ENCODE data around the gene OR52A1. TPM values are rescaled to one million over a fixed set of nuclear protein-coding genes. Genes with fewer than 3 reads are reported as not detected.
"Not testable (repeated sequence)": the region's sequence is repeated elsewhere in the genome, so short reads cannot be mapped to it uniquely, and the experiment has no call there.

OR52A1 gene
- total RNA-seq, result not detected in 2 replicates

DNA sequence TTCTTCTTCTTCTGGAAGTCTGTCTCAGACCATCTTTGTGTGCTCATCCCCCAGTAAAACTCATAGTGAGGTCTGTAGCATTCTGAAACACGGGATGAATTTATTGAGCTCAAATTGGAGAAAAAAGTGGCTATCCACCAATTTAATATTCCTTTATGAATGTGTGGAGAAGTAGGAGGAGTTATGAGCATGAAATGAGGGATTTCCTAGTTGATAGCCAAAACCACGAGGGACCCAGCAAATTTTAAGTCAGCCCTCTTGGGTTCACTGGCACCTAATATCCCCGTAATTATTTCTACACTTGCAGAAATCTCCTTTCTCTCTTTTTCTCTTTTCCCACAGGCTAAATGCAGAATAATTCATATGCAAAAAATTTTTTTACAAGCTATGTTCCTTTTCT lies at the start of gene OR52A1:
OR52A1 (minus strand) TSS at position 101 of the 400 bp plus-strand sequence. CDS start 2,388 bp downstream, outside the sequence.
- DNase-seq (ENCODE audit: low read depth, low spot score), result no peak

DNA sequence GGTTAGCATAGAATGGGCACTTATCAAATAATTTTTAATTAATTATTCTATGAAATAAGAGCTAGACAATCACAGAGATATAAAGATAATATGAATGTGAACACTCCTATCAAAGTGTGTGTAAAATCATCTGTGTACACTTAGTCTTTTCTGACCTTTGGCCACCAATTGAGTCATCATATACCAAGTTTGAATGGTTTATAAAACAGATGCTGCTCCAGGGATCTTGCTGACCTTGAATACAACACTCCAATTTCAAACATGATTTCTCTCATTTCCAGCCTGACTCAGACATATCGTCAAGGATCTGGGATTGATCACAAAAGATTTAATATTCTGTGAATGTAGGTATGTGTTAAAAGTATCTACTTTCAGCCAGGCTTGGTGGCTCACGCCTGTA lies 48.8 kb upstream of the OR52A1 start:
- DNase-seq (ENCODE audit: low read depth, low spot score), result no peak

- no peak for DNase-seq (ENCODE audit: low read depth, low spot score)
Observed at GRCh38 chr11:5200582-5200981, 46.0 kb upstream of the OR52A1 start, which contains the start of gene OR51V1. Gene OR51V1 (minus strand): TSS chr11:5200682. CDS start chr11:5200682, 0 bp downstream.

DNA sequence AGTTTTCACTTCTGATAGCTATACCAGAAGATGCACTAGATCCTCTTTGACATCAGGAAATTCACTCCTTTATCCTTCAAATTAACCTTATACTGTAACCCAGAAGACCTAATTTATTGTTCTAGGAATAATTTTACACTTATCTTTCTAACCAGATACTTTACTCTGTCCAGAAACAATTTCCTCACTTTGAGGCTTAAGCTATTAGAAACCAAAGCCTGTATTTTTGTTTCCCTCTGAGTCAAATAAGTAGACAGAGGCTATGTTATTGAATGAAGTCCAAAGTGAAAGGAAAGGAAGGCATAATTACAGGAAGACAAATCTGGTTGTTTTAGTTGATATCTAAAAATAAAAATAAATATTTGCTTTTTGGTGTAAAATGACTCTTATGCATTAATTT lies 43.7 kb upstream of the OR52A1 start:
- no peak for DNase-seq (ENCODE audit: low read depth, low spot score)

GRCh38 chr11:5197536-5197935 lies 43.0 kb upstream of the OR52A1 start:
- DNase-seq (ENCODE audit: low read depth, low spot score), result no peak

DNA sequence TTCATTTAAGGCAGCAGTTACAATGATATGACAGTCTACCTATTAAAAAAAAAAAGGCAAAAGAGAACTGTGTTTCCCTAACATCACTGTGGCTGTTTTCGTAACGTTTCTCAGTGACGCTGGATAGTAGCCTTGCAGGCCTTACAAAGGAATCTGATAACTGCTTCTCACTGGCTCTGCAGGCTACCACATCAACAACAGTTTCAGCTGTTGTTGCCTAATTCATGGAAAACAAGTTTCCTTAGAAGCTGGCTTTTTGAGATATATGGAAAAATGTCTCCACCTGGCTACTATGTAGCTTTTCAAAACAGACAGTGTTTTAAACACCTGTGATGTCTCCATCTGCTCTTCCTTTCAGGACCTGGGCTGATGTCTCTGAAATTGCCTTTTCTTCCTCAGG lies 42.2 kb upstream of the OR52A1 start:
- no peak for DNase-seq (ENCODE audit: low read depth, low spot score)

GRCh38 chr11:5196067-5196466 lies 41.5 kb upstream of the OR52A1 start:
- DNase-seq (ENCODE audit: low read depth, low spot score), result no peak

DNA sequence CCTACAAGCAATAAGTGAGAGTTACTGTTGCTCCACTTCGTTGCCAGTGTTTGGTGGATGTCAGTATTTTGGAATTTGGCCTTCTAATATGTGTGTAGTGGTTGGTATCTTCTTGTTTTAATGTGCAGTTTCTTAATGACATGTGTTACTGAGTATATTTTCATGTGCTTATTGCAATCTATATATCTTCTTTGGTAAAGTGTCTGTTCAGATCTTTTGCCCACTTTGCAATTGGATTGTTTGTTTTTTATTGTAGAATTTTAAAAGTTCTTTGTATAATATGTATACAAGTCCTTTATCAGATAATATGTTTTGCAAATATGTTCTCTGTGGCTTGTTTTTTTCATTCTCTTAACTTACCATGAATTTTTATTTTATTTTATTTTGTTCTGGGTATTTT lies 38.2 kb upstream of the OR52A1 start:
- DNase-seq (ENCODE audit: low read depth, low spot score), result no peak

DNA sequence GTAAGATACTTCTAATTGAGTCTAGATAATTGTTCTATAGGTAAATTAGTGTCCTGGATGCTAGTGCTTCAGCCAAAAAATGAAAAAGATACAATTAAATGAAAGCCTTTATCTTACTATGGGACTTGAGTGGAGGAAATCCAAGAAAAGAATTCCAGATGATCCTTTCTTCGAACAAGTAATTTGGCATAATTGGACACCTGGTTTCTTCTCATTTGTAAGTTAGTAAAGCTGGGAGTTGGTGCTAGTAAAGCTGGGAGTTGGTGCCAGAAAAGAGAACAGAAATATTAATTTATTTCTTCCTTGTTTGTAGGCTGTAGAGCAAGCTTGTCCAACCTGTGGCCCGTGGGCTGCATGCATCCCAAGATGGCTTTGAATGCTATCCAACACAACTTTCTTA lies 33.6 kb upstream of the OR52A1 start:
- no peak for DNase-seq (ENCODE audit: low read depth, low spot score)

DNA sequence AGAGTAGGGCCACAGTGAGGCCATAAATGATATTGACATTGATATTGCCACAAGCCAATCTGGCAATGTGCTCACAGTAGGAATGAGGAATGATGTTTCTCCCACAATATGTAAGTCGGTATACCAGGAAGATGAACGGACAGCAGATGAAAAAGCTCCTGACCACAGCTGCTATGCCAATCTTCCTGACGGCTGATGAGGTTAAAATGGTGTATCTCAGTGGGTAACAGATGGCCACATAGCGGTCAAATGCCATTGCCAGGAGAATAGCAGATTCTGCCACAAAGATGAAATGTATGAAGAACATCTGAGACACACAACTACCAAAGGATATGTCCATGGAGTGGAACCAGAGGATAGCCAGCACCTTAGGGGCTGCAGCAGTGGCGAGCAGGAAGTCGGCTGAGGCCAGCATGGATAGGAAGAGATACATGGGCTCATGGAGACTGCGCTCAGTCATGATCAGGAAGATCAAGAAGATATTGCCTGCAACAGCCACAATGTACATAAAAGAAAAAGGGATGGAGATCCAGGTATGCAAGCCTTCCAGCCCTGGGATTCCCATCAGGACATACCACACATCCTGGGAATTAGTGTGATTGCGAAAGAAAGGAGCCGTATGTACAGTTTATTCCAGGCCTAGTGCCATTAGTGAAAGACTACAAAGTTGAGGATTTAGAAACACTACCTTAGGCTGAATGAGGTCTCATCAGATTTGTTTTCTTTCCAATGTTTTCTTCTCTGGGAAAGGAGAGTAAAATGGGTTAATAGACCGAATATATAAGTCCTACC lies 23.7 kb upstream of the OR52A1 start:
- no peak for DNase-seq (ENCODE audit: low read depth, low spot score)

GRCh38 chr11:5174934-5175333 lies 20.4 kb upstream of the OR52A1 start:
- no peak for DNase-seq (ENCODE audit: low read depth, low spot score)

- no peak for DNase-seq (ENCODE audit: low read depth, low spot score)
Observed at GRCh38 chr11:5171856-5172255, 17.3 kb upstream of the OR52A1 start.

DNA sequence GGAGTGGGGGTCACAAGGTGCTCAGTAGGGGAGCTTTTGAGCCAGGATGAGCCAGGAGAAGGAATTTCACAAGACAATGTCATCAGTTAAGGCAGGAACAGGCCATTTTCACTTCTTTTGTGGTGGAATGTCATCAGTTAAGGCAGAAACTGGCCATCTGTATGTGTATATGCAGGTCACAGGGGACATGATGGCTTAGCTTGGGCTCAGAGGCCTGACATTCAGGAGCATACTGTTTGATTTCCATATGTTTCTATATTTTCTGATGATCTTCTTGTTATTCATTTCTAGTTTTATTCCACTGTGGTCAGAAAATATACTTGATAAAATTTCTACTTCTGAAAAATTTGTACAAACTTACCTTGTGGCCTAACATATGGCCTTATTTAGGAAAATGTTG lies 11.3 kb upstream of the OR52A1 start:
- not testable (repeated sequence) for DNase-seq (ENCODE audit: low read depth, low spot score)

- not testable (repeated sequence) for DNase-seq (ENCODE audit: low read depth, low spot score)
Observed at GRCh38 chr11:5164807-5165206, 10.2 kb upstream of the OR52A1 start.

GRCh38 chr11:5161045-5161444 lies 6.5 kb upstream of the OR52A1 start:
- not testable (repeated sequence) for DNase-seq (ENCODE audit: low read depth, low spot score)

- DNase-seq (ENCODE audit: low read depth, low spot score), result not testable (repeated sequence)
Observed at GRCh38 chr11:5160217-5160616, 5.7 kb upstream of the OR52A1 start.

DNA sequence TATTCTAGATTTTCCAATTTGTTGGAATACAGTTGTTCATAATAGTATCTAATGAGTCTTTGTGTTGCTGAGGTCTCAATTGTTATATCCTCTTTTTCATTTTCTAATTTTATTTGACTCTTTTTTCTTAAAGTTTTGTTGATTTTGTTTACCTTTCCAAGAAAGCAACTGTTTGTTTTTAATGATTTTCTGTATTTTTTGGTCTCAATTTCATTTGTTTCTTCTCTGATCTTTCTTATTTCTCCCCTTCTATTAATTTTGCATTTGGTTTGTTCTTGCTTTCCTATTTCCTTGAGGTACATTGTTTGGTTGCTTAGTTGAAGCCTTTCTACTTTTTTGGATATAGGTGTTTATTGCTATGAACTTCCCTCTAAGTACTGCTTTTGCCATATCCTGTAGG lies 5.2 kb upstream of the OR52A1 start:
- no peak for DNase-seq (ENCODE audit: low read depth, low spot score)

GRCh38 chr11:5153574-5154431 lies 754 bp downstream of the OR52A1 start:
- DNase-seq (ENCODE audit: low read depth, low spot score), result no peak

DNA sequence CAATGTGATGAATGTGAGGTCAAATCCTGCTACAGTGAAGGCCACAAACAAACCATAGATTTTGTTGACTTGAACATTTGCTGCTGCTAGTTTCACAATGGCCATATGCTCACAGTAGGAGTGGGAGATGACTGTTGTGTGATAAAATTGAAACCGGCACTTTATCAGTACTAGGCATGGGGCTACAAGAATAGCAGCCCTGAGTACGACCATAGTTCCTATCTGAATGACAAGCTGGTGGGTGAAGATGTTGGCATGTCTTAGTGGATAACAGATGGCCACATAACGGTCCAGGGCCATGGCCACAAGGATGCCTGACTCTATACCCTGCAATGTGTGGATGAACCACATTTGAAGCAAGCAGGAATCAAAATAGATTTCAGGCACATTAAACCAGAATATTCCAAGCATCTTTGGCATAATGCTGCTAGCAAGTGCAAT lies 2.8 kb downstream of the OR52A1 start:
- no peak for DNase-seq (ENCODE audit: low read depth, low spot score)

DNA sequence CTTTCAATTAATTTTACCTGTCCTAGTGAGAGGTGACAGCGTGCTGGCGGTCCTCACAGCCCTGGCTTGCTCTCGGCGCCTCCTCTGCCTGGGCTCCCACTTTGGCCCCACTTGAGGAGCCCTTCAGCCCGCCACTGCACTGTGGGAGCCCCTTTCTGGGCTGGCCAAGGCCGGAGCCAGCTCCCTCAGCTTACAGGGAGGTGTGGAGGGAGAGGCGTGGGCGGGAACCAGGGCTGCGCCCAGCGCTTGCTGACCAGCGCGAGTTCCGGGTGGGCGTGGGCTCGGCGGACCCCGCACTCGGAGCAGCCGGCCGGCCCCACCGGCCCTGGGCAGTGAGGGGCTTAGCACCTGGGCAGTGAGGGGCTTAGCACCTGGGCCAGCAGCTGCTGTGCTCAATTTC lies 10.4 kb downstream of the OR52A1 start:
- DNase-seq (ENCODE audit: low read depth, low spot score), result not testable (repeated sequence)

GRCh38 chr11:5137996-5138395 lies 16.6 kb downstream of the OR52A1 start, which contains the start of gene OR52A5:
Gene OR52A5 (minus strand): TSS chr11:5138356. CDS start chr11:5132642, 5,714 bp downstream.
- no peak for DNase-seq (ENCODE audit: low read depth, low spot score)

GRCh38 chr11:5137014-5137413 lies 17.5 kb downstream of the OR52A1 start:
- DNase-seq (ENCODE audit: low read depth, low spot score), result no peak

Data from pulmonary artery endothelial cell (primary cell).